ENCODE measurements around the gene TNFRSF1B.
"Not testable (repeated sequence)": the region's sequence is repeated elsewhere in the genome, so short reads cannot be mapped to it uniquely, and the experiment has no call there.

The TNFRSF1B gene

GRCh38 chr1:12194666-12195216 lies 27.9 kb downstream of the TNFRSF1B start:
- no peak for DNase-seq

DNA sequence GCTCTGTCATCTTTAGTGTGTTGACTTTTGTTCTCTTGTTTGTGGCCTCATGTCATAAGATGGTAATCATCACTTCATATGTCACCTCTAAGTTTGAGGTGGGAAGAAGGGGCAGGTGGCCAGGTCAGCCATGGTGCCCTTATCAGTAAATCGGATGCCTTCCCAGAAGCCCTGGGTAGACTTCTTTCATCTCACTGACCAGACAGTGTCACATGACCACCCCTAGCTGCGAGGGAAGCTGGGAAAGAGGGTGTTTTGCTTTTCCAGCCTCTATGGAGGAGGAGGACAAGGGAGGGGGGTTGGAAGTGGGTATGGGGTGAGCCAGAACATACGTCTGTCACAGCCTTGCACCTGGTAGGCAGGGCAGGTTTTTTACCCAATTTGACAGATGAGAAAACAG lies 28.6 kb downstream of the TNFRSF1B start:
- no peak for DNase-seq

DNA sequence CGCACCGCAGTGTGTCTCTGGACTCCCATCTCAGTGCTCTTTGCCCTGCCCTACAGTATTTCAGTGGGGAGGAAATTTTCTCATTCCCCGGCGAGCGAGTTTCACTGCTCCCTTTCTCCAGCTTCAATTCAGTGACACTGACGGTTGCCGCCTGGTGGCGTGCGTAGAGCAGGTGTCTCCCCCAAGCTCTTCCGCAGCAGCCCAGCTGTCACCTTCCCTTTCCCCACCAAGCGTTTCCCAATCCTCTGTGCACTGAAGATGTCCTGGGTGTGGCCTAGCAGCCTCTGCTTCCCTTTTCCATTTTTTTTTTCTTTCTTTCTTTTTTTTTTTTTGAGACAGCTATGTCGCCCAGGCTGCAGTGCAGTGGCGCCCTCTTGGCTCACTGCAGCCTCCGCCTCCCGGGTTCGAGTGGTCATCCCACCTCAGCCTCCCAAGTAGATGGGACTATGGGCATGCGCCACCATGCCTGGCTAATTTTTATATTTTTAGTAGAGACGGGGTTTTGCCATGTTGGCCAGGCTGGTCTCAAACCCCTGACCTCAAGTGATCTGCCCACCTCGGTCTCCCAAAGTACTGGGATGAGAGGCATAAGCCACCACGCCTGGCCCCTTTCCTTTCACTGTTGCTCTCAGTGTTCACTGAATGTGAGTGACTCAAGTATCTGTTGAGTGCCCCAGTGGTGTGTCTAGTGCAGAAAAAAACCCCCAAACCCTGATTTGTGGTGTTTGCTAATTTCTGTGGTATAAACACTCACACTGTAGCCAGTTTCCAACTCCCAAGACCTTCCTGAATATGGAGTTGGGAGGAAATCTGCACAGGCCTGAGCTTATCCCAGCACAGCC lies 30.1 kb downstream of the TNFRSF1B start:
- DNase-seq: no peak

- DNase-seq: no peak
These were observed 30.7 kb downstream of the TNFRSF1B start for GRCh38 chr1:12197483-12197880.

DNA sequence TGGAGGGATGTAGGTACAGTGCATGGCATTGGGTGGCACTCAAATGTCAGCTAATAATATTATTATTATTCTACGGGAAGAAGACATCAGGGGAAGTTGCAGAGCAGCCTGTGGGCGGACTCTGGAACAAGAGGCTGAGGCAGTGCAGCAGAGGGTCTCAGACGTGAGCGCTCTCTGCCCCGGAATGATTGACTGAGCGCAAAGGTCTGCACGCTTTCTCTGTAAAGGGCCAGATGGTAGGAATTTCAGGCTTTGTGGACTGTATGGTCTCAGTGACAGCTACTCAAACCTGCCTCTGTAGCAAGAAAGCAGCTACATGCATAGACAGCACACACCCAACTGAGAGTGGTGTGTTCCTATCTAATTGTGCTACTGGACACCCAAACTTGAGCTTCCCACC lies 33.4 kb downstream of the TNFRSF1B start:
- DNase-seq: no peak

- peak; percentile 32 for DNase-seq
These were observed 34.8 kb downstream of the TNFRSF1B start for GRCh38 chr1:12201352-12202189.

GRCh38 chr1:12202190-12202497 lies 35.4 kb downstream of the TNFRSF1B start:
- no peak for DNase-seq

DNA sequence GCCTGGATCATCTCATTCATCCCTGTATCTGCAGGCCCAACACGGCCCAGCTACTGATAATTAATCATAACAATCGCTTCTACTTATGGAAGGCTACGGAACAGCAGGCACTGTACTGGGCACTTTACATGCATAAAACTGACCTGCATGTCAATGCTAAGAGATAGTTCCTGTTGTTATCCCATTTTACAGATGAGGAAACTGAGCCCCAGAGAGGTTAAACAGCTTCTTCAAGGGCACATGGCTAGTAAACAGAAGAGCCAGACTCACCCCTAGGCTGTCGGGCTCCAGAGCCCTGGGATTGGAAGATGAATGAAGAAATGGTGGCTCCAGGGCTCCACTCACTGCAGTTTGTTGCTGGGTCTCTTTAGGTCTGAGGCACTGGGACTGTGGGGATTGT lies 35.8 kb downstream of the TNFRSF1B start:
- no peak for DNase-seq

- no peak for DNase-seq
These were observed 36.6 kb downstream of the TNFRSF1B start for GRCh38 chr1:12203216-12204007.

DNA sequence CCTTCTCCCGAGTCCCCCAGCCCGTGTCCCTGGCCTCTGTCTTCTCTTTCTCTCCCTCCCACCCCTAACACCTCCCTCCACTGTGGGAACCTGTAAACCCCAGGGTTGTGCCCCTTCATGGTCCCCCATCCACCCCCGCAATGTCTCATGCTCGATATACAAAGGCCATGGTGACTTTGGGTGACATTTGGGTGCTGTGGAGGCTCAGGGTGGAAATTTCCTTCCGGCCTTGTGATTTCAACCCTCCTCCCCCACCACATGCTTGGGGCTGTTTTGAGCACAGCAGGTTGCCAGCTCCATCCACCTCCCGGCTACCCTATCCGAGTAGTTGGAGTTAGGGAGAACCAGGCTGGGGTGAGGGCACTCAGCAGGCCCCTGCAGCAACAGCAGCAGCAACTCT lies 37.3 kb downstream of the TNFRSF1B start:
- peak; percentile 59 for DNase-seq

- DNase-seq: no peak
These were observed 38.2 kb downstream of the TNFRSF1B start for GRCh38 chr1:12204754-12205658.

DNA sequence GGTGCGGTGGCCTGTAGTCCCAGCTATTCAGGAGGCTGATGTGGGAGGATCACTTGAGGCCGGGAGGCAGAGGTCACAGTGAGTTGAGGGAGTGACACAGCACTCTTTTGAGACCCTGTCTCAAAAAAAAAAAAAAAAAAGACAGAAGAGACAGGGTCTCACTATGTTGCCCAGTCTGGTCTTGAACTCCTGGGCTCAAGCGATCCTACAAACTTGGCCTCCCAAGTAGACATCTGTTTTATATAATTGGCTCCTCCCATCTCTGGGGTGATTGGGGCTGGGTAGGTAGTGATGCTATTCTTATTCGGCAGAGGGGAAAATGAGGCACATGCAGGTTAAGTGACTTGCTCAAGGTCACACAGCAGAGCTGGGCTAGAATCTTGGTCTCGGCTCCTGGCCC lies 39.4 kb downstream of the TNFRSF1B start:
- DNase-seq: no peak

GRCh38 chr1:12206792-12207424 lies 40.1 kb downstream of the TNFRSF1B start:
- DNase-seq: no peak

DNA sequence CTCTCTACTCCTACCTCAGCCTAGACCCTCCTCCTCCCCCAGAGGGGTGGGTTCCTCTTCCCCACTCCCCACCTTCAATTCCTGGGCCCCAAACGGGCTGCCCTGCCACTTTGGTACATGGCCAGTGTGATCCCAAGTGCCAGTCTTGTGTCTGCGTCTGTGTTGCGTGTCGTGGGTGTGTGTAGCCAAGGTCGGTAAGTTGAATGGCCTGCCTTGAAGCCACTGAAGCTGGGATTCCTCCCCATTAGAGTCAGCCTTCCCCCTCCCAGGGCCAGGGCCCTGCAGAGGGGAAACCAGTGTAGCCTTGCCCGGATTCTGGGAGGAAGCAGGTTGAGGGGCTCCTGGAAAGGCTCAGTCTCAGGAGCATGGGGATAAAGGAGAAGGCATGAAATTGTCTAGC lies 41.5 kb downstream of the TNFRSF1B start:
- no peak for DNase-seq

GRCh38 chr1:12208764-12209494 lies 42.1 kb downstream of the TNFRSF1B start:
- peak; percentile 87 for DNase-seq

- no peak for DNase-seq
These were observed 42.7 kb downstream of the TNFRSF1B start for GRCh38 chr1:12209495-12209832.

GRCh38 chr1:12215118-12215961 lies 48.5 kb downstream of the TNFRSF1B start:
- no peak for DNase-seq

GRCh38 chr1:12219800-12220199 lies 53.0 kb downstream of the TNFRSF1B start:
- DNase-seq: no peak

DNA sequence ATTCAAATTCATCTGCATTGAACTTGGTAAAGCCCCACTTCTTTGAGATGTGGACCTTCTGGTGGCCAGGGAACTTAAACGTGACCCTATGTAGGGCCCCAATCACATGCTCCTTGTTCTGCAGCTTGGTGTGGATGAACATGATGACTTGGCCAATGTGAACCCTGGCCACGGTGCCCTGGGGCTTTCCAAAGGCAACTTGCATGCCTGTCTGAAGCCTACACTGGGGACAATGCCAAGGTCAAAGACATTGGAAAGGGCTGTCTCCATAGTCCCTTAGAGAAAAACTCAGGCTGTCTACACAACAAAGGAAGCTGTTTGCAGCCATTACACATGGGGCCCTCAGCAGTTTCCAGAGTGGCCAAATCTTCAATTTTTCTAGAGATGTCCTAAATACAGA lies 54.1 kb downstream of the TNFRSF1B start:
- no peak for DNase-seq

DNA sequence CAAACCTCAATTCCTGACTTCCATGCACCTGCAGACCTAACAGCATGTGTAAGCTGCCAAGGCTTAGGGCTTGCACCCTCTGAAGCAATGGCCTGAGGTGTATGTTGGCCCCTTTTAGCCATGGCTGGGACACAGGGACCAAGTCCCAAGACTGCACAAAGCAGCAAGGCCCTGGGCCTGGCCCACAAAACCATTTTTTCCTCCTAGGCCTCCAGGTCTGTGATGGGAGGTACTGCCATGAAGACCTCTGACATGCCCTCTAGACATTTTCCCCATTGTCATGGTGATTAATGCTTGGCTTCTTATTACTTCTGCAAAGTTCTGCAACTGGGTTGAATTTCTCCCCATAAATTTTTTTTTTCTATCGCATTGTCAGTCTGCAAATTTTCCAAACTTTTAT lies 55.9 kb downstream of the TNFRSF1B start:
- not testable (repeated sequence) for DNase-seq

Measured in activated naive CD4-positive, alpha-beta T cell treated with Interleukin-2 at 50 U/mL for 16 hours (primary cell).